Measurements from ENCODE around the gene MEST.

Gene MEST

GRCh38 chr7:130490888-130491804 is 739 bp upstream of the MEST start:
- H3K9me3 ChIP-seq (ENCODE audit: control insufficient read depth, low read length), result no peaks in the 10 kb centered on the region
- H3K23ac ChIP-seq (ENCODE audit: low read length in 2 of 2), result peak overlapping the region in 1 of 2 experiments; percentile 26
- peak overlapping the region; percentile 68 to 79 for H3K4me3 ChIP-seq (ENCODE audit: insufficient read depth in 1 of 2, low read depth in 1 of 2, low read length in 2 of 2)
- H3K27me3 ChIP-seq (ENCODE audit: control insufficient read depth in 1 of 2, insufficient read depth in 1 of 2, low read length in 2 of 2), result peaks cover 0 to 21% of the 10 kb centered on the region in 2 experiments
- peak overlapping the region; percentile 86 for H2BK15ac ChIP-seq (ENCODE audit: low read depth, poor library complexity, severe bottlenecking)
- H3K4ac ChIP-seq (ENCODE audit: low read depth in 1 of 2, low read length in 2 of 2), result peak overlapping the region; percentile 73 to 80
- H3K18ac ChIP-seq (ENCODE audit: low read depth in 1 of 2, low read length in 2 of 2), result peak overlapping the region; percentile 49 to 98
- H2AK5ac ChIP-seq (ENCODE audit: low read length, severe bottlenecking), result peak overlapping the region; percentile 58
- WGBS, result 51% methylated on average over 59 of the region's 62 CpGs
- peak; percentile 77 for DNase-seq
- H3K79me1 ChIP-seq (replicated peaks; ENCODE audit: low read length, poor library complexity, severe bottlenecking), result no peaks in the 10 kb centered on the region
- peak overlapping the region; percentile 87 for H2BK120ac ChIP-seq (ENCODE audit: low read depth, low read length)
- H3K9ac ChIP-seq (ENCODE audit: low read length), result peak overlapping the region; percentile 75
- peaks cover 16% of the 10 kb centered on the region for H3K4me1 ChIP-seq (ENCODE audit: control insufficient read depth, insufficient read depth, low read depth, low read length)
- peak overlapping the region in 1 of 2 experiments; percentile 9 for H3K14ac ChIP-seq (ENCODE audit: low read length in 2 of 2)
- peak overlapping the region; percentile 64 to 85 for H2BK12ac ChIP-seq (ENCODE audit: low read length in 2 of 2)
- peak overlapping the region; percentile 14 for H2AFZ ChIP-seq (ENCODE audit: low read depth, low read length)
- H4K91ac ChIP-seq (ENCODE audit: low read length), result peak overlapping the region; percentile 93
- peak overlapping the region; percentile 70 for H4K8ac ChIP-seq (ENCODE audit: low read length)
- peak overlapping the region; percentile 90 for H2BK5ac ChIP-seq (ENCODE audit: low read depth, low read length, poor library complexity, severe bottlenecking)
- peak overlapping the region; percentile 78 for H3K4me2 ChIP-seq (ENCODE audit: low read length, poor library complexity, severe bottlenecking)
- H3K27ac ChIP-seq (ENCODE audit: low read length, poor library complexity, severe bottlenecking), result peak overlapping the region; percentile 84
- H3K36me3 ChIP-seq (ENCODE audit: control insufficient read depth in 1 of 2, insufficient read depth in 2 of 2, low read depth in 1 of 2, low read length in 2 of 2), result peaks cover 0 to 14% of the 10 kb centered on the region in 2 experiments

GRCh38 chr7:130492523-130493274 is 814 bp downstream of the MEST start:
- H2BK120ac ChIP-seq (ENCODE audit: low read depth, low read length), result no peak overlapping the region
- peak; percentile 21 for DNase-seq
- no peak overlapping the region for H4K91ac ChIP-seq (ENCODE audit: low read length)
- H3K4me3 ChIP-seq (ENCODE audit: insufficient read depth in 1 of 2, low read depth in 1 of 2, low read length in 2 of 2), result peak overlapping the region; percentile 68 to 79
- WGBS, result 51% methylated on average over 50 of the region's 50 CpGs
- peak overlapping the region; percentile 22 for H4K8ac ChIP-seq (ENCODE audit: low read length)
- peak overlapping the region in 1 of 2 experiments; percentile 45 for H2BK12ac ChIP-seq (ENCODE audit: low read length in 2 of 2)
- H3K4ac ChIP-seq (ENCODE audit: low read depth in 1 of 2, low read length in 2 of 2), result no peak overlapping the region
- H3K14ac ChIP-seq (ENCODE audit: low read length in 2 of 2), result no peak overlapping the region
- no peak overlapping the region for H2BK5ac ChIP-seq (ENCODE audit: low read depth, low read length, poor library complexity, severe bottlenecking)
- H3K4me1 ChIP-seq (ENCODE audit: control insufficient read depth, insufficient read depth, low read depth, low read length), result peaks cover 9% of the 10 kb centered on the region
- H3K9me3 ChIP-seq (ENCODE audit: control insufficient read depth, low read length), result no peaks in the 10 kb centered on the region
- peak overlapping the region; percentile 75 for H3K9ac ChIP-seq (ENCODE audit: low read length)
- H3K79me1 ChIP-seq (replicated peaks; ENCODE audit: low read length, poor library complexity, severe bottlenecking), result no peaks in the 10 kb centered on the region
- peak overlapping the region; percentile 37 for H2AK5ac ChIP-seq (ENCODE audit: low read length, severe bottlenecking)
- peak overlapping the region; percentile 78 for H2BK15ac ChIP-seq (ENCODE audit: low read depth, poor library complexity, severe bottlenecking)
- H3K27me3 ChIP-seq (ENCODE audit: control insufficient read depth in 1 of 2, insufficient read depth in 1 of 2, low read length in 2 of 2), result peaks cover 0 to 8% of the 10 kb centered on the region in 2 experiments
- H3K18ac ChIP-seq (ENCODE audit: low read depth in 1 of 2, low read length in 2 of 2), result peak overlapping the region; percentile 61 to 75
- peak overlapping the region; percentile 30 for H3K4me2 ChIP-seq (ENCODE audit: low read length, poor library complexity, severe bottlenecking)
- H3K23ac ChIP-seq (ENCODE audit: low read length in 2 of 2), result no peak overlapping the region
- no peak overlapping the region for H2AFZ ChIP-seq (ENCODE audit: low read depth, low read length)
- H3K36me3 ChIP-seq (ENCODE audit: control insufficient read depth in 1 of 2, insufficient read depth in 2 of 2, low read depth in 1 of 2, low read length in 2 of 2), result peaks cover under 1 to 12% of the 10 kb centered on the region in 2 experiments
- H3K27ac ChIP-seq (ENCODE audit: low read length, poor library complexity, severe bottlenecking), result peak overlapping the region; percentile 49

- Histone ChIP-seq H3K9me3 (ENCODE audit: control insufficient read depth, low read length) (no peaks in the 10 kb centered on the region), H2BK120ac (ENCODE audit: low read depth, low read length) (no peak overlapping the region), H2AK5ac (ENCODE audit: low read length, severe bottlenecking) (no peak overlapping the region), H3K4me1 (ENCODE audit: control insufficient read depth, insufficient read depth, low read depth, low read length) (peaks cover 10% of the 10 kb centered on the region), H3K36me3 (ENCODE audit: control insufficient read depth in 1 of 2, insufficient read depth in 2 of 2, low read depth in 1 of 2, low read length in 2 of 2) (peaks cover 7 to 18% of the 10 kb centered on the region in 2 experiments), H3K18ac (ENCODE audit: low read depth in 1 of 2, low read length in 2 of 2) (peak overlapping the region; percentile 55 to 59), H3K14ac (ENCODE audit: low read length in 2 of 2) (no peak overlapping the region), H4K8ac (ENCODE audit: low read length) (peak overlapping the region; percentile 22), H3K79me1 (replicated peaks; ENCODE audit: low read length, poor library complexity, severe bottlenecking) (no peaks in the 10 kb centered on the region), H3K23ac (ENCODE audit: low read length in 2 of 2) (no peak overlapping the region), H2BK12ac (ENCODE audit: low read length in 2 of 2) (no peak overlapping the region), H2BK15ac (ENCODE audit: low read depth, poor library complexity, severe bottlenecking) (peak overlapping the region; percentile 78), H4K91ac (ENCODE audit: low read length) (peak overlapping the region; percentile 29), H2AFZ (ENCODE audit: low read depth, low read length) (no peak overlapping the region), H3K9ac (ENCODE audit: low read length) (peak overlapping the region; percentile 75), H3K4me3 (ENCODE audit: insufficient read depth in 1 of 2, low read depth in 1 of 2, low read length in 2 of 2) (peak overlapping the region; percentile 68 to 79), H3K4me2 (ENCODE audit: low read length, poor library complexity, severe bottlenecking) (peak overlapping the region; percentile 30), H3K27me3 (ENCODE audit: control insufficient read depth in 1 of 2, insufficient read depth in 1 of 2, low read length in 2 of 2) (peaks cover 0 to 5% of the 10 kb centered on the region in 2 experiments), H3K4ac (ENCODE audit: low read depth in 1 of 2, low read length in 2 of 2) (no peak overlapping the region), H2BK5ac (ENCODE audit: low read depth, low read length, poor library complexity, severe bottlenecking) (no peak overlapping the region), H3K27ac (ENCODE audit: low read length, poor library complexity, severe bottlenecking) (peak overlapping the region; percentile 49)
- WGBS, result 60% methylated on average over 13 of the region's 13 CpGs
- peak; percentile 50 for DNase-seq
Measured at GRCh38 chr7:130493275-130493873, 1.5 kb downstream of the MEST start.
